Skeletal muscle satellite cell (primary cell): ENCODE data around the gene GJC2.
"Not testable (repeated sequence)": the region's sequence is repeated elsewhere in the genome, so short reads cannot be mapped to it uniquely, and the experiment has no call there.

Experiments used
- H3K27me3 ChIP-seq: 2 replicates; pipeline ENCODE4 v1.7.0; 2013; ENCODE audit warnings: low read length; ENCODE audit not compliant: control insufficient read depth, insufficient read depth
- H3K36me3 ChIP-seq: 2 replicates; pipeline ENCODE4 v1.7.0; 2013; ENCODE audit warnings: mild to moderate bottlenecking, control low read depth, low read length; ENCODE audit not compliant: insufficient read depth
- H3K4me1 ChIP-seq: 2 replicates; pipeline ENCODE4 v1.7.0; 2013; ENCODE audit warnings: low read length; ENCODE audit not compliant: control insufficient read depth, insufficient read depth
- H3K4me2 ChIP-seq: 2 replicates; pipeline ENCODE4 v1.7.0; 2013; ENCODE audit warnings: mild to moderate bottlenecking, low read length
- H3K4me3 ChIP-seq: 2 replicates; pipeline ENCODE4 v1.7.0; 2013; ENCODE audit warnings: low read length
- H3K9ac ChIP-seq: 2 replicates; pipeline ENCODE4 v1.7.0; 2013; ENCODE audit warnings: mild to moderate bottlenecking, low read depth, low read length, moderate library complexity
- H3K9me3 ChIP-seq: replicated peaks from 2 replicates; pipeline ENCODE4 v1.7.0; 2013; ENCODE audit warnings: mild to moderate bottlenecking, control low read depth, low read length

GJC2 gene

GRCh38 chr1:228171221-228171891 is 21.6 kb downstream of the GJC2 start:
- no peak overlapping the region for H3K9ac ChIP-seq
- peaks cover 4% of the 10 kb centered on the region for H3K4me1 ChIP-seq
- peaks cover 10% of the 10 kb centered on the region for H3K36me3 ChIP-seq
- no peak overlapping the region for H3K4me3 ChIP-seq
- no peaks in the 10 kb centered on the region for H3K9me3 ChIP-seq
- no peaks in the 10 kb centered on the region for H3K27me3 ChIP-seq
- H3K4me2 ChIP-seq: no peak overlapping the region

GRCh38 chr1:228172591-228173527 is 23.1 kb downstream of the GJC2 start:
- Histone ChIP-seq H3K4me1 (no peaks in the 10 kb centered on the region), H3K4me3 (no peak overlapping the region), H3K36me3 (peaks cover 10% of the 10 kb centered on the region), H3K9me3 (no peaks in the 10 kb centered on the region), H3K27me3 (no peaks in the 10 kb centered on the region), H3K4me2 (no peak overlapping the region), H3K9ac (no peak overlapping the region)

GRCh38 chr1:228173528-228174481 is 24.1 kb downstream of the GJC2 start:
- H3K9me3 ChIP-seq, H3K4me1 ChIP-seq, H3K4me2 ChIP-seq, H3K9ac ChIP-seq, H3K27me3 ChIP-seq, H3K4me3 ChIP-seq: not testable (repeated sequence)
- peaks cover 10% of the 10 kb centered on the region for H3K36me3 ChIP-seq

- no peak overlapping the region for H3K9ac ChIP-seq
- no peaks in the 10 kb centered on the region for H3K27me3 ChIP-seq
- H3K4me1 ChIP-seq: no peaks in the 10 kb centered on the region
- H3K9me3 ChIP-seq: no peaks in the 10 kb centered on the region
- no peak overlapping the region for H3K4me2 ChIP-seq
- H3K4me3 ChIP-seq: no peak overlapping the region
- H3K36me3 ChIP-seq: peaks cover 10% of the 10 kb centered on the region
Measured at GRCh38 chr1:228174482-228175315, 25.0 kb downstream of the GJC2 start.

GRCh38 chr1:228175316-228176023 is 25.7 kb downstream of the GJC2 start:
- no peak overlapping the region for H3K9ac ChIP-seq

GRCh38 chr1:228176024-228176395 is 26.3 kb downstream of the GJC2 start:
- Histone ChIP-seq H3K9me3 (no peaks in the 10 kb centered on the region), H3K9ac (no peak overlapping the region), H3K4me1 (no peaks in the 10 kb centered on the region), H3K4me2 (no peak overlapping the region), H3K27me3 (no peaks in the 10 kb centered on the region), H3K4me3 (no peak overlapping the region), H3K36me3 (peaks cover 10% of the 10 kb centered on the region)

More at GRCh38 chr1:228175316-228176023, 25.7 kb downstream of the GJC2 start:
- H3K4me2 ChIP-seq: no peak overlapping the region
- H3K4me3 ChIP-seq: no peak overlapping the region
- H3K4me1 ChIP-seq: no peaks in the 10 kb centered on the region
- no peaks in the 10 kb centered on the region for H3K27me3 ChIP-seq
- no peaks in the 10 kb centered on the region for H3K9me3 ChIP-seq
- H3K36me3 ChIP-seq: peaks cover 10% of the 10 kb centered on the region

- H3K4me1 ChIP-seq: no peaks in the 10 kb centered on the region
- peaks cover 10% of the 10 kb centered on the region for H3K36me3 ChIP-seq
- no peak overlapping the region for H3K4me2 ChIP-seq
- H3K27me3 ChIP-seq: no peaks in the 10 kb centered on the region
- no peaks in the 10 kb centered on the region for H3K9me3 ChIP-seq
- no peak overlapping the region for H3K9ac ChIP-seq
- H3K4me3 ChIP-seq: no peak overlapping the region
Measured at GRCh38 chr1:228176461-228177182, 26.9 kb downstream of the GJC2 start.

GRCh38 chr1:228177183-228177475 is 27.4 kb downstream of the GJC2 start:
- Histone ChIP-seq H3K36me3 (peaks cover 10% of the 10 kb centered on the region), H3K4me1 (no peaks in the 10 kb centered on the region), H3K27me3 (no peaks in the 10 kb centered on the region), H3K9ac (no peak overlapping the region), H3K9me3 (no peaks in the 10 kb centered on the region), H3K4me3 (no peak overlapping the region), H3K4me2 (no peak overlapping the region)

- no peak overlapping the region for H3K4me2 ChIP-seq
- no peak overlapping the region for H3K4me3 ChIP-seq
- peaks cover 10% of the 10 kb centered on the region for H3K36me3 ChIP-seq
- H3K9me3 ChIP-seq: no peaks in the 10 kb centered on the region
- no peaks in the 10 kb centered on the region for H3K4me1 ChIP-seq
- H3K9ac ChIP-seq: no peak overlapping the region
- H3K27me3 ChIP-seq: no peaks in the 10 kb centered on the region
Measured at GRCh38 chr1:228177721-228178710, 28.3 kb downstream of the GJC2 start.
